Prostate gland (tissue), 2 donors: ENCODE results near the gene FABP6. TPM values are rescaled to one million over a fixed set of nuclear protein-coding genes. Genes with fewer than 3 reads are reported as not detected.

Experiments used
- DNase-seq: peaks from one replicate; pipeline ENCODE4 v3.0.0-alpha.2; 2019; ENCODE audit warnings: low spot score
- H3K27ac ChIP-seq, 2 donors: fragments of 200-600 bp; sonication (generic); 2 replicates each; pipeline ENCODE4 v1.5.1; 2017 to 2019
- H3K27me3 ChIP-seq: fragments of 200-600 bp; sonication (generic); replicated peaks from 2 replicates; pipeline ENCODE4 v1.5.1; 2019; ENCODE audit not compliant: insufficient read depth
- H3K36me3 ChIP-seq, 2 donors: fragments of 200-600 bp; sonication (generic); 1 replicate in 1 of 2; 2 replicates in 1 of 2; pipeline versions ENCODE4 v1.5.1 to v1.8.1; 2017 to 2019
- H3K4me1 ChIP-seq: fragments of 200-600 bp; sonication (generic); replicated peaks from 2 replicates; pipeline ENCODE4 v1.5.1; 2019
- H3K4me3 ChIP-seq, 2 donors: fragments of 200-600 bp; sonication (generic); 2 replicates each; pipeline ENCODE4 v1.5.1; 2017 to 2019
- H3K9me3 ChIP-seq: fragments of 200-600 bp; sonication (generic); 2 replicates; pipeline ENCODE4 v1.5.1; 2017
- CTCF ChIP-seq, 4 experiments: fragments of 200-600 bp in 2 of 4; fragments of 450-650 bp in 2 of 4; sonication (generic) in 2 of 4; IDR thresholded peaks; 1 replicate in 3 of 4; 2 replicates in 1 of 4; pipeline ENCODE4 v1.5.1; 2016 to 2019; ENCODE audit warnings: antibody characterized with exemption in 4 of 4, mild to moderate bottlenecking in 2 of 4, moderate library complexity in 2 of 4
- POLR2A ChIP-seq: fragments of 450-650 bp; IDR thresholded peaks from one replicate; pipeline ENCODE4 v1.6.1; 2016; ENCODE audit warnings: antibody characterized with exemption, mild to moderate bottlenecking
- POLR2AphosphoS5 ChIP-seq: sonication (generic); formaldehyde crosslinking; IDR thresholded peaks from one replicate; pipeline ENCODE4 v1.6.1; 2017; ENCODE audit warnings: antibody characterized with exemption
- WGBS: methylation state at CpG from one replicate; pipeline ENCODE4 v1.1.5; 2018; 5-methylcytosine and 5-hydroxymethylcytosine counted together
- intact Hi-C: fragments of 100-400 bp; cut with DNase I; formaldehyde crosslinking; loops from one replicate; pipeline ENCODE4 v1.14.2; 2022
- total RNA-seq, 2 donors: library from RNA; depleted of rRNA; stranded (reverse); fragments of >200 nt; gene quantifications; one replicate each; pipeline ENCODE4 v1.1.0, GENCODE V29; 2016

FABP6 gene
- total RNA-seq, 2 donors from 2014 or later = 2.8 TPM; not detected in 1

GRCh38 chr5:160233215-160233614 lies 3.9 kb downstream of the FABP6 start:
- intact Hi-C loops = no loop called here

GRCh38 chr5:160235731-160236130 lies 6.4 kb downstream of the FABP6 start:
- Histone ChIP-seq H3K27me3 (no peaks in the 10 kb centered on the region), H3K27ac (no peak overlapping the region), H3K4me3 (no peak overlapping the region), H3K9me3 (no peaks in the 10 kb centered on the region), H3K36me3 (no peaks in the 10 kb centered on the region), H3K4me1 (no peaks in the 10 kb centered on the region)
- WGBS = 91% methylated on average over 5 of the region's 5 CpGs
- no peak for DNase-seq
- TF ChIP-seq CTCF (IDR thresholded peaks at IDR 0.05) (no peak), POLR2AphosphoS5 (no peak), POLR2A (no peak)
- intact Hi-C loops = no loop called here

More at GRCh38 chr5:160233215-160233614, 3.9 kb downstream of the FABP6 start:
- Histone ChIP-seq H3K27ac (no peak overlapping the region), H3K4me1 (no peaks in the 10 kb centered on the region), H3K27me3 (no peaks in the 10 kb centered on the region), H3K4me3 (no peak overlapping the region), H3K9me3 (no peaks in the 10 kb centered on the region), H3K36me3 (no peaks in the 10 kb centered on the region)
- TF ChIP-seq POLR2A (no peak), CTCF (IDR thresholded peaks at IDR 0.05) (no peak), POLR2AphosphoS5 (no peak)
- DNase-seq = no peak
- WGBS = 68% methylated on average over 5 of the region's 5 CpGs

GRCh38 chr5:160237571-160238093 lies 8.3 kb downstream of the FABP6 start:
- no peaks in the 10 kb centered on the region for H3K9me3 ChIP-seq
- H3K27ac ChIP-seq = no peak overlapping the region
- DNase-seq = no peak
- no peaks in the 10 kb centered on the region for H3K4me1 ChIP-seq
- 77% methylated on average over 5 of the region's 5 CpGs for WGBS
- intact Hi-C loops = no loop called here
- no peak for TF ChIP-seq CTCF (IDR thresholded peaks at IDR 0.05)
- no peak for TF ChIP-seq POLR2AphosphoS5
- no peak for TF ChIP-seq POLR2A
- H3K4me3 ChIP-seq = no peak overlapping the region
- no peaks in the 10 kb centered on the region for H3K36me3 ChIP-seq
- no peaks in the 10 kb centered on the region for H3K27me3 ChIP-seq

- Histone ChIP-seq H3K27me3 (no peaks in the 10 kb centered on the region), H3K27ac (no peak overlapping the region), H3K9me3 (no peaks in the 10 kb centered on the region), H3K36me3 (no peaks in the 10 kb centered on the region), H3K4me1 (no peaks in the 10 kb centered on the region), H3K4me3 (no peak overlapping the region)
- no peak for TF ChIP-seq POLR2A
- TF ChIP-seq POLR2AphosphoS5 = no peak
- TF ChIP-seq CTCF (IDR thresholded peaks at IDR 0.05) = no peak
- DNase-seq = no peak
- intact Hi-C loops = no loop called here
- WGBS = 26% methylated on average over 3 of the region's 3 CpGs
These were observed 11.0 kb downstream of the FABP6 start for GRCh38 chr5:160240350-160240749.

GRCh38 chr5:160242145-160242544 lies 12.8 kb downstream of the FABP6 start:
- WGBS = 78% methylated on average over 3 of the region's 3 CpGs
- Histone ChIP-seq H3K36me3 (no peaks in the 10 kb centered on the region), H3K4me1 (no peaks in the 10 kb centered on the region), H3K27me3 (no peaks in the 10 kb centered on the region), H3K9me3 (no peaks in the 10 kb centered on the region), H3K4me3 (no peak overlapping the region), H3K27ac (no peak overlapping the region)
- DNase-seq = no peak
- TF ChIP-seq POLR2A (no peak), CTCF (IDR thresholded peaks at IDR 0.05) (no peak), POLR2AphosphoS5 (no peak)
- intact Hi-C loops = no loop called here
